ENCODE measurements around the gene DUOX2.
"Not testable (repeated sequence)": the region's sequence is repeated elsewhere in the genome, so short reads cannot be mapped to it uniquely, and the experiment has no call there.

Gene DUOX2

DNA sequence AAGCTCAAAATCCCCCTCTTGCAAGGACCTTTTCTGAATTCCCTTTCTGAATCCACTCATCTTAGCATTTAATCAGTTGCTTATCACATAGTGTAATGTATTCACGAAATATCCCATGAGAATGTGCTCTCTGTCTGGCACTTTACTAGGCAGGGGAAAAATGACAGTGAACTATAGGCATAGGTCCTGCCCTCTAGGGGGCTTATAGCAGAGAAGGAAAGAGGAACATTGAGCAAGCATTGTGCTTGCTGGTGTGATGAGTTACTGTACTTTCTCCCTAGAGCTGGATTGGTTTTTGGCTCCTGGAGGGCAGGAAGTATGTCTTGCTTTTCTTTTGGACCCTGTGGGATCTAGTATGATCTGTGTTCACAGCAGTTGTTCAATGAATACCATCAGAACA is 26.5 kb downstream of the DUOX2 start:
- no peaks in the 10 kb centered on the region for H3K79me2 ChIP-seq (ENCODE audit: insufficient read depth, low read length)
- H2AFZ ChIP-seq (ENCODE audit: low read length) = no peak overlapping the region
- H3K9me3 ChIP-seq (ENCODE audit: insufficient read depth, low read depth, low read length) = no peaks in the 10 kb centered on the region
- no peaks in the 10 kb centered on the region for H3K27me3 ChIP-seq (ENCODE audit: insufficient read depth, low read length, poor library complexity, severe bottlenecking)
- H3K9ac ChIP-seq (ENCODE audit: low read depth, low read length, poor library complexity, severe bottlenecking) = no peak overlapping the region
- H3K4me2 ChIP-seq (ENCODE audit: low read depth, low read length, poor library complexity, severe bottlenecking) = no peak overlapping the region
- H3K4me3 ChIP-seq (ENCODE audit: low read length, poor library complexity, severe bottlenecking) = no peak overlapping the region
- no peaks in the 10 kb centered on the region for H3K9me2 ChIP-seq (replicated peaks; ENCODE audit: low read depth, low read length)
- H3K36me3 ChIP-seq (ENCODE audit: insufficient read depth, low read length) = no peaks in the 10 kb centered on the region
- H3K4me1 ChIP-seq (ENCODE audit: insufficient read depth, low read length, poor library complexity, severe bottlenecking) = no peaks in the 10 kb centered on the region
- TF ChIP-seq EZH2phosphoT487 (IDR thresholded peaks at IDR 0.05; ENCODE audit: borderline replicate concordance) = no peak
- TF ChIP-seq, protein P1, sequence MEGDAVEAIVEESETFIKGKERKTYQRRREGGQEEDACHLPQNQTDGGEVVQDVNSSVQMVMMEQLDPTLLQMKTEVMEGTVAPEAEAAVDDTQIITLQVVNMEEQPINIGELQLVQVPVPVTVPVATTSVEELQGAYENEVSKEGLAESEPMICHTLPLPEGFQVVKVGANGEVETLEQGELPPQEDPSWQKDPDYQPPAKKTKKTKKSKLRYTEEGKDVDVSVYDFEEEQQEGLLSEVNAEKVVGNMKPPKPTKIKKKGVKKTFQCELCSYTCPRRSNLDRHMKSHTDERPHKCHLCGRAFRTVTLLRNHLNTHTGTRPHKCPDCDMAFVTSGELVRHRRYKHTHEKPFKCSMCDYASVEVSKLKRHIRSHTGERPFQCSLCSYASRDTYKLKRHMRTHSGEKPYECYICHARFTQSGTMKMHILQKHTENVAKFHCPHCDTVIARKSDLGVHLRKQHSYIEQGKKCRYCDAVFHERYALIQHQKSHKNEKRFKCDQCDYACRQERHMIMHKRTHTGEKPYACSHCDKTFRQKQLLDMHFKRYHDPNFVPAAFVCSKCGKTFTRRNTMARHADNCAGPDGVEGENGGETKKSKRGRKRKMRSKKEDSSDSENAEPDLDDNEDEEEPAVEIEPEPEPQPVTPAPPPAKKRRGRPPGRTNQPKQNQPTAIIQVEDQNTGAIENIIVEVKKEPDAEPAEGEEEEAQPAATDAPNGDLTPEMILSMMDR (conservative IDR thresholded peaks at IDR 0.05; ENCODE audit: low read length) = no peak
- H4K20me1 ChIP-seq (ENCODE audit: insufficient read depth, low read length, poor library complexity, severe bottlenecking) = no peaks in the 10 kb centered on the region
- H3F3A ChIP-seq (ENCODE audit: low read depth) = no peaks in the 10 kb centered on the region

DNA sequence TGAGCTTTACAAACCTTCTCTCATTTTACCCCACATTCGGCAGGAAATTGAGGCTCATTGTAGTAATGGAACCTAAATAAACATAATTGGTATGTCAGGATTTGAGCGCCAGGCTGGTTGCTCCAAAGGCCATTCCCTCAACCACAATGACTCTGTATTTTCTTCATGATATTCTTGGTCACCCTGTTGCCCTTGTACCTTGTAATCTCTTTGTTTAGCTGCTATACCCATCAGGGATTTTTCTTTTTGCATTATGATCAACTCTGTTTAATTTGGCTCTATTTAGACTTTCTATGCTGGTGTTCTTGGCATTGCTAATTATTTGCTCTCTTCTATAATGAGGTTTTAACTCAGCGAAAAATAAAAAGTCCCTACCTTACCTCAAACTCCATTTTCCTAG is 29.8 kb downstream of the DUOX2 start:
- no peaks in the 10 kb centered on the region for H3K79me2 ChIP-seq (ENCODE audit: insufficient read depth, low read length)
- H3K9me3 ChIP-seq (ENCODE audit: insufficient read depth, low read depth, low read length) = no peaks in the 10 kb centered on the region
- no peaks in the 10 kb centered on the region for H3K4me1 ChIP-seq (ENCODE audit: insufficient read depth, low read length, poor library complexity, severe bottlenecking)
- H4K20me1 ChIP-seq (ENCODE audit: insufficient read depth, low read length, poor library complexity, severe bottlenecking) = no peaks in the 10 kb centered on the region
- no peaks in the 10 kb centered on the region for H3K36me3 ChIP-seq (ENCODE audit: insufficient read depth, low read length)
- TF ChIP-seq, protein P1 (conservative IDR thresholded peaks at IDR 0.05; ENCODE audit: low read length) = no peak
- no peak for TF ChIP-seq EZH2phosphoT487 (IDR thresholded peaks at IDR 0.05; ENCODE audit: borderline replicate concordance)
- no peak overlapping the region for H3K4me3 ChIP-seq (ENCODE audit: low read length, poor library complexity, severe bottlenecking)
- H2AFZ ChIP-seq (ENCODE audit: low read length) = no peak overlapping the region
- no peaks in the 10 kb centered on the region for H3K27me3 ChIP-seq (ENCODE audit: insufficient read depth, low read length, poor library complexity, severe bottlenecking)
- H3K4me2 ChIP-seq (ENCODE audit: low read depth, low read length, poor library complexity, severe bottlenecking) = no peak overlapping the region
- H3F3A ChIP-seq (ENCODE audit: low read depth) = no peaks in the 10 kb centered on the region
- no peak overlapping the region for H3K9ac ChIP-seq (ENCODE audit: low read depth, low read length, poor library complexity, severe bottlenecking)
- H3K9me2 ChIP-seq (replicated peaks; ENCODE audit: low read depth, low read length) = no peaks in the 10 kb centered on the region

DNA sequence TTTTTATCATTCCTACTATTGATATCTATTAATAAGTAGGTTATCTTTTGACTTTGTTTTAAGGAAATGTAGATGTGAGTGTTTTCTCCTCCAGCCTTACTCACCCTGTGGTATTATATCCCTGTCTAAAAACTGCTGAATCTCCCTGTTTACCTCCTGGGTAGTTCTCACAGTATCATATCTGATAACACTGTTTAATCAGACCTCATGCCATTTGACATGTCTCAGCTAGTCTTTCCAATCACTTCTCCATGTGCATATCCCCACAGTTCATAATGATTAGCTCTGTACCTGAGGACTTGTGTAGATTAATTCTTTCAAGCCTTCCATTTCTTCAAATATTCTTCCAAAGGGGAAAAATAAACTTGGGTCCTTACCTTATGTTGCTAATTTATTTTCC is 30.7 kb downstream of the DUOX2 start:
- Histone ChIP-seq H3K36me3 (ENCODE audit: insufficient read depth, low read length) (no peaks in the 10 kb centered on the region), H3K4me3 (ENCODE audit: low read length, poor library complexity, severe bottlenecking) (no peak overlapping the region), H3K9me3 (ENCODE audit: insufficient read depth, low read depth, low read length) (no peaks in the 10 kb centered on the region), H3K9ac (ENCODE audit: low read depth, low read length, poor library complexity, severe bottlenecking) (no peak overlapping the region), H3K4me1 (ENCODE audit: insufficient read depth, low read length, poor library complexity, severe bottlenecking) (no peaks in the 10 kb centered on the region), H3K9me2 (replicated peaks; ENCODE audit: low read depth, low read length) (no peaks in the 10 kb centered on the region), H2AFZ (ENCODE audit: low read length) (no peak overlapping the region), H4K20me1 (ENCODE audit: insufficient read depth, low read length, poor library complexity, severe bottlenecking) (no peaks in the 10 kb centered on the region), H3K79me2 (ENCODE audit: insufficient read depth, low read length) (no peaks in the 10 kb centered on the region), H3K4me2 (ENCODE audit: low read depth, low read length, poor library complexity, severe bottlenecking) (no peak overlapping the region), H3F3A (ENCODE audit: low read depth) (no peaks in the 10 kb centered on the region), H3K27me3 (ENCODE audit: insufficient read depth, low read length, poor library complexity, severe bottlenecking) (no peaks in the 10 kb centered on the region)
- TF ChIP-seq, protein P1 (conservative IDR thresholded peaks at IDR 0.05; ENCODE audit: low read length) = no peak
- TF ChIP-seq EZH2phosphoT487 (IDR thresholded peaks at IDR 0.05; ENCODE audit: borderline replicate concordance) = no peak

DNA sequence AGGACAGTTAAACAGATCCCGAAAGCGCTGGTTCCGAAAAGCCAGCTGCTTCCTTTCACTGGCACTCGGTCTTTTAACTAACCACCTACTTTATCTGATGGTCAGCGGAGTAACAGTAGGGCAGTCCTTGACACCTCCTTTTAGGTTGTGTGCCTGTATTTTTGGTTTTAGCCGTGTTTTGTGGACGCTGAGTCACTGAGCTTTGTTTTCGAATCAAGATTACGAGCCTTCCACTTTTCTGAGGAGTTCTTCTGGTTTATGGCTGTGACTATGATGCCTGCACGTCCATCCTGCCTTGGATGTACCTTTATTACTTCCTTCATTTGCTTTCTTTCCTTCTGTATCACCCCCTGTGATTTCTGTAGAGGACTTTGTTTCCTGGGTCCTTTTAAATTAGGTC is 31.6 kb downstream of the DUOX2 start:
- H3K4me3 ChIP-seq (ENCODE audit: low read length, poor library complexity, severe bottlenecking); H3K9me2 ChIP-seq (replicated peaks; ENCODE audit: low read depth, low read length); H3K9ac ChIP-seq (ENCODE audit: low read depth, low read length, poor library complexity, severe bottlenecking); H3K36me3 ChIP-seq (ENCODE audit: insufficient read depth, low read length); H3K4me2 ChIP-seq (ENCODE audit: low read depth, low read length, poor library complexity, severe bottlenecking); H3F3A ChIP-seq (ENCODE audit: low read depth); H3K4me1 ChIP-seq (ENCODE audit: insufficient read depth, low read length, poor library complexity, severe bottlenecking); H3K9me3 ChIP-seq (ENCODE audit: insufficient read depth, low read depth, low read length); H4K20me1 ChIP-seq (ENCODE audit: insufficient read depth, low read length, poor library complexity, severe bottlenecking); H3K27me3 ChIP-seq (ENCODE audit: insufficient read depth, low read length, poor library complexity, severe bottlenecking); H2AFZ ChIP-seq (ENCODE audit: low read length); H3K79me2 ChIP-seq (ENCODE audit: insufficient read depth, low read length): not testable (repeated sequence)

DNA sequence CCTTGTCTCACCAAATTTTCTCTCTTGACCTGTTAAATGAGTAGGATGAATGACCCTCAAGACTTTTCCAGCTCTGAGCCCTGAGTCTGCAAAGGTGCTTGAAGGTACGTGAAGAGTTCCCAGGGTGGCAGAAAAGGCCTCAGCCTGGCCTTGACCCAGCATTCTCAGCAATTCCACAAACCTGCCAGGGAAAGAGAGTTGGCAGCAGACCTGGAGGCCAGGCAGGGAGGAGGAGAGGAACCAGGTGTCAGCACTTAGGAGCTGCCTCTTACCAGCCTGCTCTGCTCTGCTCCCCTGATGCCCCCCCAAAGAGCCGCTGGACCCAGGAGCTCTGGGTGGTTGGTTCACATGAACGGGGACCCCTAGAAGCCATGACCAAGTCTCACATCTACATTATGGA is 33.4 kb downstream of the DUOX2 start:
- H3K79me2 ChIP-seq (ENCODE audit: insufficient read depth, low read length); H4K20me1 ChIP-seq (ENCODE audit: insufficient read depth, low read length, poor library complexity, severe bottlenecking); H3K36me3 ChIP-seq (ENCODE audit: insufficient read depth, low read length); H3F3A ChIP-seq (ENCODE audit: low read depth); H3K9ac ChIP-seq (ENCODE audit: low read depth, low read length, poor library complexity, severe bottlenecking); H2AFZ ChIP-seq (ENCODE audit: low read length); H3K9me3 ChIP-seq (ENCODE audit: insufficient read depth, low read depth, low read length); H3K9me2 ChIP-seq (replicated peaks; ENCODE audit: low read depth, low read length); H3K27me3 ChIP-seq (ENCODE audit: insufficient read depth, low read length, poor library complexity, severe bottlenecking); H3K4me1 ChIP-seq (ENCODE audit: insufficient read depth, low read length, poor library complexity, severe bottlenecking); H3K4me2 ChIP-seq (ENCODE audit: low read depth, low read length, poor library complexity, severe bottlenecking); H3K4me3 ChIP-seq (ENCODE audit: low read length, poor library complexity, severe bottlenecking): not testable (repeated sequence)

All from Loucy (cell line).